Type B pancreatic cell (in vitro differentiated cells): Measurements from ENCODE around the gene BBIP1. TPM values are rescaled to one million over a fixed set of nuclear protein-coding genes. Genes with fewer than 3 reads are reported as not detected.
A peak's percentile ranks its signal among the peaks of the same experiment; 100 is the strongest.

Experiments
- DNase-seq: peaks from one replicate; pipeline ENCODE4 v3.0.0; 2021; ENCODE audit warnings: mixed read lengths; ENCODE audit not compliant: unreplicated experiment; ENCODE audit errors: extremely low spot score
- H3K27ac Mint-ChIP-seq: 2 replicates; pipeline ENCODE4 v1.8.0; 2021; ENCODE audit warnings: mild to moderate bottlenecking, mixed read lengths
- H3K27me3 Mint-ChIP-seq: 2 replicates; pipeline ENCODE4 v1.8.0; 2021; ENCODE audit warnings: mixed read lengths
- H3K36me3 Mint-ChIP-seq: 2 replicates; pipeline ENCODE4 v1.8.0; 2021; ENCODE audit warnings: mixed read lengths
- H3K4me1 Mint-ChIP-seq: one replicate; pipeline ENCODE4 v1.8.0; 2021; ENCODE audit warnings: mixed read lengths; ENCODE audit not compliant: unreplicated experiment
- H3K4me3 Mint-ChIP-seq: 2 replicates; pipeline ENCODE4 v1.8.0; 2021; ENCODE audit warnings: mild to moderate bottlenecking, mixed read lengths
- H3K9me3 Mint-ChIP-seq: 2 replicates; pipeline ENCODE4 v1.8.0; 2021; ENCODE audit warnings: mixed read lengths
- CTCF ChIP-seq: fragments of 200-600 bp; sonication (generic); conservative IDR thresholded peaks from 2 replicates; pipeline ENCODE4 v1.5.0; 2021; ENCODE audit warnings: antibody characterized with exemption, mild to moderate bottlenecking
- total RNA-seq: library from RNA; stranded (reverse); gene quantifications from 2 replicates; pipeline ENCODE4 v1.2.1, GENCODE V29; 2021; ENCODE audit warnings: low replicate concordance

Gene BBIP1
- total RNA-seq, 1 donor from 2014 or later: 24.8 TPM

GRCh38 chr10:110936757-110937156 is 17.8 kb upstream of the BBIP1 start:
- no peaks in the 10 kb centered on the region for H3K9me3 Mint-ChIP-seq
- H3K36me3 Mint-ChIP-seq: peaks cover 15% of the 10 kb centered on the region
- H3K4me3 Mint-ChIP-seq: no peak overlapping the region
- H3K4me1 Mint-ChIP-seq: no peaks in the 10 kb centered on the region
- DNase-seq: no peak
- no peak overlapping the region for H3K27ac Mint-ChIP-seq
- no peak for TF ChIP-seq CTCF
- no peaks in the 10 kb centered on the region for H3K27me3 Mint-ChIP-seq

- H3K9me3 Mint-ChIP-seq: no peaks in the 10 kb centered on the region
- no peak for TF ChIP-seq CTCF
- H3K27me3 Mint-ChIP-seq: no peaks in the 10 kb centered on the region
- H3K36me3 Mint-ChIP-seq: peaks cover 4% of the 10 kb centered on the region
- no peak for DNase-seq
- H3K27ac Mint-ChIP-seq: no peak overlapping the region
- H3K4me3 Mint-ChIP-seq: no peak overlapping the region
- no peaks in the 10 kb centered on the region for H3K4me1 Mint-ChIP-seq
These were observed 13.7 kb upstream of the BBIP1 start for GRCh38 chr10:110932505-110933180.

GRCh38 chr10:110931769-110932381 is 12.9 kb upstream of the BBIP1 start:
- Mint-ChIP-seq H3K4me1 (no peaks in the 10 kb centered on the region), H3K27ac (no peak overlapping the region), H3K36me3 (peaks cover 4% of the 10 kb centered on the region), H3K9me3 (no peaks in the 10 kb centered on the region), H3K4me3 (no peak overlapping the region), H3K27me3 (no peaks in the 10 kb centered on the region)
- DNase-seq: no peak
- no peak for TF ChIP-seq CTCF

GRCh38 chr10:110927461-110927860 is 8.5 kb upstream of the BBIP1 start:
- no peak overlapping the region for H3K27ac Mint-ChIP-seq
- peaks cover 4% of the 10 kb centered on the region for H3K36me3 Mint-ChIP-seq
- H3K4me1 Mint-ChIP-seq: peaks cover 21% of the 10 kb centered on the region
- H3K9me3 Mint-ChIP-seq: no peaks in the 10 kb centered on the region
- no peak for DNase-seq
- no peaks in the 10 kb centered on the region for H3K27me3 Mint-ChIP-seq
- H3K4me3 Mint-ChIP-seq: no peak overlapping the region
- TF ChIP-seq CTCF: no peak

GRCh38 chr10:110923856-110924493 is 5.0 kb upstream of the BBIP1 start:
- no peak for TF ChIP-seq CTCF
- Mint-ChIP-seq H3K36me3 (peaks cover 4% of the 10 kb centered on the region), H3K27me3 (no peaks in the 10 kb centered on the region), H3K27ac (no peak overlapping the region), H3K4me3 (peak overlapping the region; percentile 39), H3K9me3 (no peaks in the 10 kb centered on the region), H3K4me1 (peaks cover 21% of the 10 kb centered on the region)
- no peak for DNase-seq
